DOHH2 (cell line): ENCODE results near the gene TTC22.

Experiments used
- H3F3A ChIP-seq: fragments of 200-600 bp; sonication (generic), shearing (Covaris generic); 2 replicates; pipeline ENCODE4 v1.6.0; 2016; ENCODE audit warnings: antibody characterized with exemption, mild to moderate bottlenecking; ENCODE audit not compliant: control insufficient read depth, insufficient read depth
- H3K27ac ChIP-seq: fragments of 200-600 bp; sonication (generic); 2 replicates; pipeline ENCODE4 v1.5.1; 2014; ENCODE audit warnings: low read depth, mild to moderate bottlenecking, low read length, moderate library complexity
- H3K27me3 ChIP-seq: fragments of 200-600 bp; sonication (generic); 2 replicates; pipeline ENCODE4 v1.6.1; 2014; ENCODE audit warnings: mild to moderate bottlenecking, low read length, mixed read lengths; ENCODE audit not compliant: control insufficient read depth
- H3K36me3 ChIP-seq: fragments of 200-600 bp; sonication (generic); 2 replicates; pipeline ENCODE4 v1.6.1; 2014; ENCODE audit warnings: mild to moderate bottlenecking, low read length, moderate library complexity, mixed read lengths; ENCODE audit not compliant: control insufficient read depth
- H3K4me1 ChIP-seq: fragments of 200-600 bp; sonication (generic); 2 replicates; pipeline ENCODE4 v1.6.1; 2014; ENCODE audit warnings: mild to moderate bottlenecking, low read length, mixed read lengths; ENCODE audit not compliant: control insufficient read depth
- H3K4me2 ChIP-seq: fragments of 200-600 bp; sonication (generic); 2 replicates; pipeline ENCODE4 v1.6.0; 2014; ENCODE audit warnings: mild to moderate bottlenecking, low read length, moderate library complexity
- H3K4me3 ChIP-seq: fragments of 200-600 bp; sonication (generic); 2 replicates; pipeline ENCODE4 v1.5.1; 2014; ENCODE audit warnings: mild to moderate bottlenecking, low read length, mixed read lengths
- H3K79me2 ChIP-seq: fragments of 200-600 bp; sonication (generic); 2 replicates; pipeline ENCODE4 v1.6.1; 2014; ENCODE audit warnings: mild to moderate bottlenecking, low read length, mixed read lengths; ENCODE audit not compliant: control insufficient read depth
- H3K9me2 ChIP-seq: fragments of 200-600 bp; sonication (generic); replicated peaks from 2 replicates; pipeline ENCODE4 v1.6.1; 2014; ENCODE audit warnings: mild to moderate bottlenecking, low read length, mixed read lengths; ENCODE audit not compliant: control insufficient read depth
- H3K9me3 ChIP-seq: fragments of 200-600 bp; sonication (generic); 2 replicates; pipeline ENCODE4 v1.6.1; 2014; ENCODE audit warnings: antibody characterized with exemption, low read length, mixed read lengths; ENCODE audit not compliant: control insufficient read depth, insufficient read depth
- H4K20me1 ChIP-seq: fragments of 200-600 bp; sonication (generic); 2 replicates; pipeline ENCODE4 v1.6.0; 2014; ENCODE audit warnings: low read depth, mild to moderate bottlenecking, antibody characterized with exemption, low read length, moderate library complexity; ENCODE audit not compliant: control insufficient read depth, insufficient read depth
- CTCF ChIP-seq: fragments of 200-600 bp; sonication (generic); IDR thresholded peaks from one replicate; pipeline ENCODE4 v1.5.1; 2014; ENCODE audit warnings: antibody characterized with exemption, mild to moderate bottlenecking, low read depth, low read length; ENCODE audit not compliant: poor library complexity, severe bottlenecking
- EZH2phosphoT487 ChIP-seq: fragments of 200-600 bp; sonication (generic); IDR thresholded peaks from 2 replicates; pipeline ENCODE4 v1.6.1; 2017; ENCODE audit warnings: borderline replicate concordance, mild to moderate bottlenecking, antibody characterized with exemption, low read length, moderate library complexity, mixed read lengths

The TTC22 gene

GRCh38 chr1:54791880-54792522 lies 9.1 kb downstream of the TTC22 start:
- no peaks in the 10 kb centered on the region for H3K9me2 ChIP-seq

GRCh38 chr1:54788459-54788858 lies 12.7 kb downstream of the TTC22 start:
- H3K27ac ChIP-seq, result no peak overlapping the region
- H3K4me1 ChIP-seq, result no peaks in the 10 kb centered on the region
- H3K4me3 ChIP-seq, result no peak overlapping the region
- peaks cover 3% of the 10 kb centered on the region; the same call in 1 of the 2 replicates for H3K9me3 ChIP-seq
- H3K27me3 ChIP-seq, result no peaks in the 10 kb centered on the region; the same call in 1 of the 2 replicates
- H3K79me2 ChIP-seq, result no peaks in the 10 kb centered on the region
- H3K9me2 ChIP-seq, result no peaks in the 10 kb centered on the region
- no peaks in the 10 kb centered on the region for H3K36me3 ChIP-seq
- no peak overlapping the region for H3K4me2 ChIP-seq
- no peaks in the 10 kb centered on the region for H4K20me1 ChIP-seq
- H3F3A ChIP-seq, result no peaks in the 10 kb centered on the region
- TF ChIP-seq CTCF (no peak), EZH2phosphoT487 (no peak)

More at GRCh38 chr1:54791880-54792522, 9.1 kb downstream of the TTC22 start:
- no peaks in the 10 kb centered on the region for H3F3A ChIP-seq
- H3K27me3 ChIP-seq, result no peaks in the 10 kb centered on the region
- H4K20me1 ChIP-seq, result no peaks in the 10 kb centered on the region
- H3K9me3 ChIP-seq, result peaks cover 3% of the 10 kb centered on the region; the same call in 1 of the 2 replicates
- TF ChIP-seq CTCF (peak; percentile 94), EZH2phosphoT487 (no peak)
- no peaks in the 10 kb centered on the region for H3K79me2 ChIP-seq
- no peaks in the 10 kb centered on the region for H3K36me3 ChIP-seq
- no peaks in the 10 kb centered on the region for H3K4me1 ChIP-seq
- no peak overlapping the region for H3K4me3 ChIP-seq
- no peak overlapping the region for H3K27ac ChIP-seq
- H3K4me2 ChIP-seq, result no peak overlapping the region

GRCh38 chr1:54787604-54788003 lies 13.5 kb downstream of the TTC22 start:
- no peaks in the 10 kb centered on the region for H3K36me3 ChIP-seq
- no peaks in the 10 kb centered on the region for H3K9me2 ChIP-seq
- H3K4me2 ChIP-seq, result no peak overlapping the region
- no peak overlapping the region for H3K27ac ChIP-seq
- no peak for TF ChIP-seq CTCF
- TF ChIP-seq EZH2phosphoT487, result no peak
- H3K27me3 ChIP-seq, result no peaks in the 10 kb centered on the region; the same call in 1 of the 2 replicates
- H4K20me1 ChIP-seq, result no peaks in the 10 kb centered on the region
- H3F3A ChIP-seq, result no peaks in the 10 kb centered on the region
- H3K4me1 ChIP-seq, result no peaks in the 10 kb centered on the region
- H3K4me3 ChIP-seq, result no peak overlapping the region
- H3K79me2 ChIP-seq, result no peaks in the 10 kb centered on the region
- H3K9me3 ChIP-seq, result peaks cover 3% of the 10 kb centered on the region; the same call in 1 of the 2 replicates
